ENCODE results near the gene FOXJ3.
A peak's percentile ranks its signal among the peaks of the same experiment; 100 is the strongest.

FOXJ3 gene

DNA sequence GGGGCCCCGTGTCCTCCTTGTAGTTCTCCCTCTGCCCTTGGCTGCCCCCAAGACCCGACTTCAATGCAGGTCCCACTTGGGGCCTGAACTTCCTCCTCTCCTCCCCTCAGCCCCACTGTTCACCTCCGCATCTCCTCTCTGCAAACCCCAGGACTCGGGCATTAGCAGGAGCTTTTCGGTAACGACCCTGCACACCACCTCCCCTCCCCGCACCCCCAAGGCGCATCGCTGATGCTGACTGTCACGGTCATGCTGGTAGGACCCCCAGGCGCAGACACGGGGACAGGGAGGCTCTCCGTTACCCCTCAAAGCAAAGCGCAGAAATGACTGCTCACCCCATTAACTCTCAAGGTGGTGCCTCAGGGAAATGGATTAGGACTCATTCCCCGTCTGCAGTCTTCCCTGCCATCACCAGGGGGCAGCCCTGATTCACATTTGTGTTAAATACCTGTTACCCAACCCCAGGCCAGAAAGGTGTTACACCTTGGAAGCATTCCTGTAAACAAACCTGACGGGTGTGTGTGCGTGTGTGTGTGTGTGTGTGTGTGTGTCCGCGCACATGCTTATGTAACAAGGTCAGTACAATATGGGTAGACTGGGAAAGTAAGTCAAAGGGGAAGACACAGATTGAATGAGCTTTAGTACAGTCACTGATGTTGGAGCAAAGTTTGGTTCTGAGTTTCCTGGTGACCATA lies 188.3 kb downstream of the FOXJ3 start:
- peak; percentile 36 to 47 (median 43) for DNase-seq (ENCODE audit: low read depth in 2 of 3, low spot score in 2 of 3)

DNA sequence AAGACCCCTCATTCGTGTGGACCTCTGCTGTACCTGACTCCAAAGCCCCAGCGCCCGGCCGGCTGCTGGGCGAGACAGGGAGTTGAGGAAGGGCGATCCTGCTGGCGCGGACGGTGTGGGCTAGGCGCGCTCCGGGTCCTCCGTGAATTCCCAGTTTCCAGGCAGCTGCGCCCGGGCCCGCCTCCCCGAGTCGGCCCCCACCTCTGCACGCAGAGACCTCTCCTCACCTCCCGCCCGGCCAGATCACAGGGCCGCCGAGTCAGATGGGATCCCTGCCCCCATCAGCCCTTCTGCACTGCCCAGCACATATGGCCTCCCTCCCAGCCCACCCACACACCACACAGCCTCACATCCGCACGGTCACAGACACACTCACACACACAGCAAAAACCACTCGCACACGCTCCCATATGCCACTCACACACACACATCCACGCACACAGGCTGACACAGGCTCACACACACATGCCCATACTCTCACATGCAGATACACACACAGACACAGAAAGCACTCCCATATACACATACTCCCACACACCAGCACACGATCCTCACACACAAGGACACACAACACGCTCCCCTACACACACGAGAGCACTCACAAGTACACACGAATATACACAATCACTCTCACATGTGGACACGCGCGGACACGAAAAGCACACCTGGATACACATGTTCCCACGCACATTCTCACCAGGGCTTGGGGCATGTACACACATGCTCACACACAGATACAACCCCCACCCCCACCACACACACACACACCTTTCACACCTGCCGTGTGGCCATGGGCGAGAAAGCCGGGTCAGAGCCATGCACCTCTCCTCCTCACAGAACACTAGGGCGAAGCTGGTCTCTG lies 189.0 kb downstream of the FOXJ3 start:
- DNase-seq (ENCODE audit: low read depth in 2 of 3, low spot score in 2 of 3), result no peak

GRCh38 chr1:42145389-42145716 lies 189.7 kb downstream of the FOXJ3 start:
- no peak for DNase-seq (ENCODE audit: low read depth in 2 of 3, low spot score in 2 of 3)

DNA sequence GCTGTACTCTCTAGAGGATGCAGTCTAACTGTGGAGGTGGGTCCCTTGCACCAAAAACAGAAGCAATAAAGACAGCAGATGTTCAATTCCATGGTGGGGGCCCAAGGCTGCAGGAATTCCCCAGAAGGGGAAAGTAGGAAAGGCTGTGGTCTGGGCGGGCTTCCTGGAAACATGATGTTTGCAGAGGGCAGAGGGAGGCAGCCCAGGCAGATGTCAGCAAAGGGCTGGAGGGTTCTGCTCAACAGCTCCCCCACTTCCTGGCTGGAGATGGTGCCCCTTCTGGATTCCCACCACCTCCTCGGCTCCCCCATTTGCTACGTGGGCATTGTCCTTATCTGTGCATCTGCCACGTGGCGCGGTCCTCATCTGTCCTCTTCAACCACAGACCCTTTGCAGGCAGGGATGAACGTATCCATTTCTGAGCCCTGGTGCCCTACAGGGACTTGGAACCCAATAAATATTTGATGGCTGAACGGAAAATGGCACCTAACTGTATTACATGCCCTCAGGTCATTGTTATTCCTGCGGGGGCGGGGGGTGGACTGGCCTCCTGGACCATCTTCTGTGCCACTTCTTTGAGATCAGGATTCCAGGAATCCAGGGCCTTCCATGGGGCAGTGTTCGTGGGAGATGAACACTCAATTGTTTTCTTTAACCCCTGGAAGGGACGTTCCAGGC lies 190.2 kb downstream of the FOXJ3 start:
- DNase-seq (ENCODE audit: low read depth in 2 of 3, low spot score in 2 of 3), result no peak

GRCh38 chr1:42143896-42144710 lies 190.9 kb downstream of the FOXJ3 start:
- DNase-seq (ENCODE audit: low read depth in 2 of 3, low spot score in 2 of 3), result no peak

DNA sequence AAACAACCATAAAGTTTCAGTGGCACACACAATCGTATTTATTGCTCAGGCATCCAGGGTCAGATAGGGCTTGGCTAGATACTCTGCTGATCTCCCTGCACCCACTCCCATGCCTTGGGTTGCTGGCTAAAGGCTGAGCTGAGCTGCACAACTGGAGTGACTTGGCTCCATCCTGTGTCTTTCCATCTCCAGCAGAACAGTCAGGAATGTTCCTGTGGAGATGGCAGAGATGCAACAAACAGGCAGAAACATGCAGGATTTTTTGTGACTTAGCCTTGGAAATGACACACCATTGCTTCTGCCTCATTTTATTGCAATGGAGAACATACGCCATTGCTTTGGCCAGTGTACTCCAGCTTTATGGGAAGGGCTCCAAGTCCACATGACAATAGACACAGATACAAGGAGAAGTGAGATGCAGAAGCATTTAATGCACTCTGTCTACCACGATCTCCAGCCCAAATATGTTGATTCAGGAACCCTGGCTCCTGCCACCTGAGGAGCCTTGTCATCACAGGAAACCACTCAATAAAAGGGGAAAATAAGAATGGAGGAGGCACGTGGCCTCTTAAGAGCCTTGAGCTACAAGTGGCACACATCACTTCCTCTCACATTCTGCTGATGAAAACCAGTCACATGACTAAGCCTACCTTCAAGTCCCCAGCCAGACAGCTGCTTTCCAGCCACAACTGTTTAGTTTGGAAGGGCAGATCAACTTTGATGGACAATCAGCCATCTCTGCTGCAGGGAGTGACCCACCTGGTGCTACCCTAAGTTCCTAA lies 191.9 kb downstream of the FOXJ3 start:
- DNase-seq (ENCODE audit: low read depth in 2 of 3, low spot score in 2 of 3), result no peak

DNA sequence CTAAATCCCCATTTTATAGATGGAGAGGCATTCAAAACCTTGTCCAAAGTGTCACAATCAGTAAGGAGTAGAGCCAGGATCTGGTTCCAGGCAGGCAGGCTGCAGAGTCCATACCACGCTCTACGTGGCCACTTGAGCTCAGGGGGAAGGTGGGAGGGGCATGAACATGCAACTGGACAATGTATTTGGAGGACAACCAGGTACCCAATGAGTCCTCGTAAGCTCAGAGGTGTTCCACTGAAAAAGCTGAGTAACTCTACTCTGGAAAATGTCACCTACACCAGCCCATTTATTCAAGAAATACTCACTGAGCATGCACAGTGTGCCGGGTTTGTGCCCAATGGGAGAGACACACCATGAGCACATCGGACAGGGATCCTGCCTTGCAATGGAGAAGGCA lies 193.1 kb downstream of the FOXJ3 start:
- DNase-seq (ENCODE audit: low read depth in 2 of 3, low spot score in 2 of 3), result no peak

GRCh38 chr1:42140191-42140590 lies 194.8 kb downstream of the FOXJ3 start:
- DNase-seq (ENCODE audit: low read depth in 2 of 3, low spot score in 2 of 3), result no peak

DNA sequence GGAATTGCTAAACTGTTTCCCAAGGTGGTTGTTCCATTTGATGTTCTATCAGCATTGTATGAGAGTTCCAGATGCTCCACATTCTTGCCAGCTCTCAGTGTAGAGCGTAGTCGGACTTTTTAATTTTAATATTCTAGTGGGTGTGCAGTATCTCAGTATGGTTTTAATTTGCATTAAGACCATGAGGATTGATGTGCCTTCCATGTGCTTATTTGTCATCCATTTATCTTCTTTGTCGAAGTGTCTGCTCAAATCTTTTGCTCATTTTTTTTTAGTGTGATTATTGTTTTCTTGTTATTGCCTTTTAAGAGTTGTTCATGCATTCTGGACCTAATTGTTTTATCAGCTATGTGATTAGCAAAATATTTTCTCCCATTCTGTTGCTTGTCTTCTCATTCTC lies 195.6 kb downstream of the FOXJ3 start:
- DNase-seq (ENCODE audit: low read depth in 2 of 3, low spot score in 2 of 3), result no peak

DNA sequence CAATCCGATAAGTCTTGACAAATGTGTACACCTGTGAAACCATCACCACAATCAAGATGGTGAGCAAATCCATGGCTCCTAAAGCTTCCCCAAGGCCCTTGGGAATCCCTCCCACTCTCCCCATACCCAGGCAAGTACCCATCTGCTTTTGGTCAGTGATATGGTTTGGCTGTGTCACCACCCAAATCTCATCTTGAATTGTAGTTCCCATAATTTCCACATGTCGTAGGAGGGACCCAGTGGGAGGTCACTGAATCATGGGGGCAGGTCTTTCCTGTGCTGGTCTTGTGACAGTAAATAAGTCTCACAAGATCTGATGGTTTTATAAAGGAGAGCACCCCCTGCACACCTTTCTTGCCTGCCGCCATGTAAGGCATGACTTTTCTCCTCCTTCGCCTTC lies 196.4 kb downstream of the FOXJ3 start:
- DNase-seq (ENCODE audit: low read depth in 2 of 3, low spot score in 2 of 3), result no peak

DNA sequence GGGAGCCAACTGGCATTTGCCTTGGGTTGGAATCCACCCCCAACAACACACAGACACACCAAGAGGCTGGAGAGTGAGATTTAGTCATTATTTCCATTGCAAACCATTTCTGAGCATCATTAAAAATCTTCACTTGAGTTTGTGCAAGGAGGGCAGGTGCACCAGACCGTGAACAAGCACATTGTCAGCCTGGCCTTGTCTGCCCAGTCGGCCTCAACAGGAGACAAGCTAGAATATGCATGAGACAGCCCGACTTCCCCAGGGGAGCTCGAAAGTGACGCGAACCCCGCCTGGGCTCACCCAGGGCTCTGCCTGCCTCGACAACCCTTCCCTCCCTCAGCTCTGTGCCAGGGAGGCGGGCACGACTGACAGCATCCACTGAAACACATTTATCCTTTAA lies 197.3 kb downstream of the FOXJ3 start:
- DNase-seq (ENCODE audit: low read depth in 2 of 3, low spot score in 2 of 3), result no peak

GRCh38 chr1:42136466-42136865 lies 198.6 kb downstream of the FOXJ3 start:
- no peak for DNase-seq (ENCODE audit: low read depth in 2 of 3, low spot score in 2 of 3)

GRCh38 chr1:42135426-42135825 lies 199.6 kb downstream of the FOXJ3 start:
- DNase-seq (ENCODE audit: low read depth in 2 of 3, low spot score in 2 of 3), result no peak

DNA sequence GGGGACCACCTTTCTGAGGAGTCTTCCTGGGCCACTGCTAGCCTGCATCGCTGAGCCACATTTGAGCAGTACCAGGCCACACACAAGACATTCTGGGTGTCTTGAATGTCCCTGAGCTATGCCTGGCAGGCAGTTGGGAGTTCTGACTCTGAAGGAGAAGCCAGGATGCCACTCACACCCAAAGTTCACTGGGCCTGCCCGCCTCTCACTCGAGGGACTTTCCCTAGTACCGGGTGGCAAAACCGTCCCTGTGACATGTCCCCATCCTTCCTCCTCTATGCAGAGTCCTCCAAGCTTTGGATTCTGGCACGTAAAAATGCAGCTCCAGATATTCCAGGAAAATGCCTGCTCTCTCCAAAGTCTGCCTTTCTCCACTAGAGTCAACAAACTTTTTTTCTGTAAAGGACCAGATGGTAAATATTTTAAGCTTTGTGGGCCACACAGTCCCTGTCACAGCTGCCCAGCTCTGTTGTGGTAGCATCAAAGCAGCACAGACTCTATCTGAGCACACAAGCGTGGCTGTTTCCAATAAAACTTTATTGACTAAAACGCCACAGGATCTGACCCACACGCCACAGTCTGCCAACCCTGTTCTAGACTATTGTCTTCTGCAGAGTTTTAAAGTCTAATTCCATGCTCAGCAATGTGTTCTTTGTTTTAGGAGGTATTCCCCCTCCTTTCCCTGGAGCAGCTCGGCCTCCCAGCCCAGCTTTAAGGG lies 201.1 kb downstream of the FOXJ3 start:
- no peak for DNase-seq (ENCODE audit: low read depth in 2 of 3, low spot score in 2 of 3)

DNA sequence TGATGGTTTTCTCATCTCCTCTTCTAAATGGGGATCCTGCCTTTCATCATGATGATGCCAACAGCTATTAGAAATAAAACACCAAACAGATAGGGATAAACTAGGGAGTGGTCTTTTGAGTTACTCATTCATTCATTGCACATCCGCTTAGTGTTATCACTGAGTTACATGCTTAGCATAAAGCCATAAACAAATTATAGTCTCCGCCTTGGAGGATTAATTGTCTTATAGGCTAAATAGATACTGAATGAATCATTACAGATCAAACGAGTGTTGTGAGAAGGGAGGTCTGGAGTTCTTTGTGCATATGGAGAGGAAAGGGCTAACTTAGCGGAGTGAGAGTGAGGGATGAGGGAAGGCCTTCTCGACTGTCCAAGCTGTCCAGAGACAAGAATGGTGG lies 201.6 kb downstream of the FOXJ3 start:
- no peak for DNase-seq (ENCODE audit: low read depth in 2 of 3, low spot score in 2 of 3)

- DNase-seq (ENCODE audit: low read depth in 2 of 3, low spot score in 2 of 3), result no peak
Measured at GRCh38 chr1:42130061-42130660, 204.9 kb downstream of the FOXJ3 start.

DNA sequence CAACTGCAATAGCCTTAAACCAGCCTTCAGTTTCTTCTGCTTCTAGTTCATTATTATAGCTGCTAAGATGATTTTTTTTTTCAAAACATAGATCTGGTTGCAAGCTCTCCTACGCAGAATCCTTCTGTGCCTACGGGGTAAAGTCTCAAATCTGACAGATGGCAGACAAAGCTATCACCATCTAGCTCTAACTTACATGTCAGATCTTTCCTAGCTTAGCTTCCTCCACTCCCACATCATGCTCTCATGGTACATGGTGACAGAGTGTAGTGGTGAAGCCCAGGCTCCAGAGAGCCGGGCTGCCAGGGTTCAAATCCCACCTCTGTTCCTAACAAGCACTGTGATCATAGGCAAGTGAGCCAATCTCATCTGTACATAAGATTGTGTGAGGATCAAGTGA lies 206.1 kb downstream of the FOXJ3 start:
- no peak for DNase-seq (ENCODE audit: low read depth in 2 of 3, low spot score in 2 of 3)

DNA sequence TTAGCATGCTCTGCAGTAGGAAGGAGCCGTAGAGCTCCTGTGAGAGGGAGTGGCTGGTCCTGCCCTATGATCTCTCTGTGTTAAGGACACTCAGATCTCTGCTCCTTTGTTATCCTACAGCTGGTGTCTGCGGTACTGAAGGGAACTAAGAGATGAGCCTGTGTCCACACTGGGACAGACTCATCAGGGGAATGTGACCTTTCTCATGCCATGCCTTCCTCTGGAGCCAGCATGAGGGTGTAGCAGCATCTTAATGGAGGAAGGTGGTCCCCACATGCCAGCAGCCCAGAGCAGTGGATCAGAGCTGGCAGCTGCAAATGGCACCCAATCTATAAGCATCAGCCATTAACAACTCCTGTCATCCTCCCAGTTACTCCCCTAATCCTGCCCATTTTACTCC lies 206.5 kb downstream of the FOXJ3 start:
- no peak for DNase-seq (ENCODE audit: low read depth in 2 of 3, low spot score in 2 of 3)

DNA sequence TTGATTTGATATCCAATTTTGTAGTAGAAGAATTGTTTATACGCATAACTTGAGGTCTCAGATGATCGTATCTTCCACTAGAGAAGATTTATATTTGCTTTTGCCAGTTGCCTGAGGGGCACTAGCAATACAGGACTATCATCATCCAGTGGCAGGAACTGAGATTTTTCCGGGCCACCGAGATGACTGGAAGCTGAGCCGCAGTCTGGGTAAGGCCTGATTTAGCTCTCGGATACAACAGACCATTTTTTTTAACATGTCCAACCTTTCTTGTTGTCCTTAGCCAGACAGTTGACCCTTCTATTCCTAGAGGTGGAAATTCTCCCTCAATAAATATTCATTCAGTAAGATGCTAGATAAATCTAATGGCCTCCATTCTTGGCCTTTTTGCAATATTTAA lies 207.3 kb downstream of the FOXJ3 start:
- DNase-seq (ENCODE audit: low read depth in 2 of 3, low spot score in 2 of 3), result no peak

Measured in activated CD8-positive, alpha-beta memory T cell treated with anti-CD3 and anti-CD28 coated beads for 48 hours (primary cell).